ENCODE results near the gene SEC22A. TPM values are rescaled to one million over a fixed set of nuclear protein-coding genes. Genes with fewer than 3 reads are reported as not detected.

SEC22A gene
- total and polyA plus RNA-seq, 2 of the 8 experiments (the other 6 are each of a cell fraction or from before 2014, with no cell fraction given), result 10.6 to 17.1 TPM

GRCh38 chr3:123286308-123287023, 84.7 kb downstream of the SEC22A start:
- H3K4me1 ChIP-seq (replicated peaks in 1 of 4; ENCODE audit: control insufficient read depth in 3 of 4, insufficient read depth in 4 of 4, low read length in 3 of 4), result no peaks in the 10 kb centered on the region; a peak in 1 of 7 replicates
- H2BK12ac ChIP-seq (ENCODE audit: low read depth, low read length), result no peak overlapping the region
- H2BK20ac ChIP-seq (ENCODE audit: low read length), result no peak overlapping the region
- no peak overlapping the region for H4K91ac ChIP-seq (replicated peaks; ENCODE audit: insufficient read length, low read length)
- CTCF ChIA-PET (ENCODE audit: partially characterized antibody), result interaction anchor here (0.5 to 5.0 kb wide), 32 partner anchors 9 to 330 kb away, joined by 3 to 90 read pairs (median 3); no protein-coding TSS in a partner anchor
- no peaks in the 10 kb centered on the region for H3K79me1 ChIP-seq (ENCODE audit: low read depth, low read length)
- H3K18ac ChIP-seq (ENCODE audit: extremely low read depth, low read length), result no peak overlapping the region
- H4K8ac ChIP-seq (ENCODE audit: extremely low read depth, insufficient read depth, low read length), result no peak overlapping the region
- H3K4me2 ChIP-seq (ENCODE audit: insufficient read depth in 1 of 2, low read depth in 2 of 2, low read length in 2 of 2), result no peak overlapping the region
- no peak overlapping the region for H3K4ac ChIP-seq (replicated peaks; ENCODE audit: insufficient read length, low read depth, low read length)
- DNase-seq (ENCODE audit: low read depth in 1 of 2, low spot score in 2 of 2) (peak; percentile 34 to 84), FAIRE-seq (peak; percentile 70)
- H4K20me1 ChIP-seq (replicated peaks in 1 of 2; ENCODE audit: control insufficient read depth in 1 of 2, insufficient read depth in 2 of 2, low read length in 2 of 2), result peaks cover 6 to 26% of the 10 kb centered on the region in 2 experiments
- POLR2A ChIA-PET (ENCODE audit: partially characterized antibody), result interaction anchor here (0.9 kb wide), 1 partner anchor 24 kb away, joined by 3 read pairs; no protein-coding TSS in a partner anchor
- H3K56ac ChIP-seq (replicated peaks; ENCODE audit: insufficient read length, low read depth, low read length), result no peak overlapping the region
- H3K36me3 ChIP-seq (ENCODE audit: control insufficient read depth in 2 of 4, insufficient read depth in 4 of 4, low read length in 3 of 4), result peaks cover 7 to 34% (median 24%) of the 10 kb centered on the region in 4 experiments
- no peak overlapping the region; the same call in 1 of the 2 replicates for H3K27ac ChIP-seq (ENCODE audit: low read depth, low read length)
- no peak overlapping the region for H4K5ac ChIP-seq (ENCODE audit: insufficient read length, low read depth, low read length)
- H3K9ac ChIP-seq (replicated peaks in 1 of 4; ENCODE audit: extremely low read depth in 1 of 4, low read depth in 3 of 4, low read length in 3 of 4), result no peak overlapping the region
- no peak overlapping the region for H3K4me3 ChIP-seq (ENCODE audit: extremely low read depth in 1 of 4, insufficient read depth in 2 of 4, low read depth in 3 of 4, low read length in 4 of 4)
- no peak overlapping the region; the same call in 1 of the 2 replicates for H2BK5ac ChIP-seq (ENCODE audit: low read depth, low read length)
- no peaks in the 10 kb centered on the region for H3K9me3 ChIP-seq (ENCODE audit: insufficient read depth in 2 of 2, low read depth in 1 of 2, low read length in 1 of 2)
- H2AFZ ChIP-seq (ENCODE audit: low read length), result no peak overlapping the region
- H2BK120ac ChIP-seq (replicated peaks; ENCODE audit: low read depth, low read length), result no peak overlapping the region
- no peak overlapping the region for H2AK5ac ChIP-seq (ENCODE audit: low read depth, low read length)
- no peaks in the 10 kb centered on the region for H3K79me2 ChIP-seq (ENCODE audit: control insufficient read depth in 1 of 2, insufficient read depth in 2 of 2, low read length in 2 of 2)
- 93% methylated on average over 16 of the region's 16 CpGs; no CpG with 5 or more reads in 1 of the 2 experiments for WGBS, 2 experiments (ENCODE audit: extremely low coverage in 1 of 2, insufficient coverage in 1 of 2, insufficient read length in 1 of 2, insufficient replicate concordance in 2 of 2, low coverage in 1 of 2, low lambda C conversion rate in 2 of 2, missing lambda C conversion rate in 1 of 2)
- H3K27me3 ChIP-seq (replicated peaks in 1 of 4; ENCODE audit: control insufficient read depth in 3 of 4, extremely low read depth in 1 of 4, insufficient read depth in 3 of 4, low read length in 3 of 4), result no peaks in the 10 kb centered on the region
- no peak overlapping the region for H2BK15ac ChIP-seq (ENCODE audit: low read length)
- no peaks in the 10 kb centered on the region for H3K23me2 ChIP-seq (ENCODE audit: low read depth, low read length)
- H3K14ac ChIP-seq (ENCODE audit: insufficient read length), result no peak overlapping the region
- no peak overlapping the region for H3K23ac ChIP-seq (ENCODE audit: insufficient read length)
- TF ChIP-seq POU5F1 (IDR thresholded peaks at IDR 0.05; ENCODE audit: low read depth, low read length), result no peak
- TF ChIP-seq GABPA (IDR thresholded peaks at IDR 0.05; ENCODE audit: borderline replicate concordance, insufficient read depth, low read length), result 0 out of 2 replicates have a peak, but pooled peaks have one; percentile 43
- 0 out of 2 replicates have a peak, but pooled peaks have one; percentile 63 for TF ChIP-seq RXRA (IDR thresholded peaks at IDR 0.05; ENCODE audit: insufficient read depth, low read depth, low read length)
- peak; percentile 80 for TF ChIP-seq TAF7 (optimal IDR thresholded peaks at IDR 0.05; ENCODE audit: borderline replicate concordance, low read depth, low read length)
- TF ChIP-seq CTCF (IDR thresholded peaks at IDR 0.05; ENCODE audit: control extremely low read depth in 1 of 3, insufficient read depth in 1 of 3, low read depth in 1 of 3, low read length in 3 of 3), result peak in 2 of 3 experiments; percentile 95 to 96; a peak in 3 of 4 replicates
- peak; percentile 67 to 80 for TF ChIP-seq RAD21 (IDR thresholded peaks at IDR 0.05 in 1 of 2, conservative IDR thresholded peaks at IDR 0.05 in 1 of 2; ENCODE audit: low read depth in 2 of 2, low read length in 2 of 2)
- TF ChIP-seq SAP30 (IDR thresholded peaks at IDR 0.05; ENCODE audit: insufficient read depth, insufficient replicate concordance, low read length), result peak; percentile 54
- TF ChIP-seq GTF2F1 (IDR thresholded peaks at IDR 0.05; ENCODE audit: borderline replicate concordance, low read depth, low read length), result no peak
